AG04450 (cell line): ENCODE results near the gene ZNF780B. TPM values are rescaled to one million over a fixed set of nuclear protein-coding genes. Genes with fewer than 3 reads are reported as not detected.

ENCODE experiments used
- CTCF ChIA-PET: fragments of 300-600, 350-600 bp; formaldehyde crosslinking; extraction: SDS; loops from one replicate; lab custom pipeline; 2022; ENCODE audit warnings: antibody characterized with exemption, inconsistent platforms; lab: Charles Lee
- POLR2A ChIA-PET: fragments of 350-600 bp; formaldehyde crosslinking; extraction: SDS; loops from one replicate; lab custom pipeline; 2021; ENCODE audit warnings: antibody characterized with exemption, inconsistent platforms; lab: Yijun Ruan, JAX
- DNase-seq: peaks from one replicate; pipeline ENCODE4 v3.0.0-alpha.2; 2011; ENCODE audit warnings: low read depth, low spot score
- H3K27ac ChIP-seq: one replicate; pipeline ENCODE4 v1.5.1; 2012; ENCODE audit warnings: low read depth, low read length, control low read depth
- H3K27me3 ChIP-seq: one replicate; pipeline ENCODE4 v1.6.0; 2012; ENCODE audit warnings: low read length; ENCODE audit not compliant: control insufficient read depth, insufficient read depth
- H3K4me3 ChIP-seq: 2 replicates; pipeline ENCODE4 v1.5.1; 2011; ENCODE audit warnings: mild to moderate bottlenecking, low read depth, low read length, control low read depth
- H3K9me3 ChIP-seq: 2 replicates; pipeline ENCODE4 v1.5.1; 2012; ENCODE audit warnings: low read length; ENCODE audit not compliant: control insufficient read depth, insufficient read depth
- CTCF ChIP-seq: IDR thresholded peaks from 2 replicates; pipeline ENCODE4 v1.5.1; 2011; ENCODE audit warnings: low read depth, low read length, control low read depth, inconsistent platforms
- polyA plus RNA-seq: library from polyadenylated mRNA; depleted of rRNA; stranded (reverse); fragments of >200 nt; gene quantifications from 2 replicates; pipeline ENCODE4 v1.2.3, GENCODE V29; 2011

The ZNF780B gene
- polyA plus RNA-seq, 1 experiment = 8.3 TPM

GRCh38 chr19:40084948-40085347, 28.9 kb upstream of the ZNF780B start:
- no peak overlapping the region for H3K4me3 ChIP-seq
- H3K27ac ChIP-seq = no peak overlapping the region
- TF ChIP-seq CTCF = no peak
- CTCF ChIA-PET = no interaction called here
- H3K9me3 ChIP-seq = no peaks in the 10 kb centered on the region
- POLR2A ChIA-PET = no interaction called here
- DNase-seq = no peak
- H3K27me3 ChIP-seq = no peaks in the 10 kb centered on the region

- DNase-seq = no peak
- TF ChIP-seq CTCF = no peak
- no peak overlapping the region for H3K4me3 ChIP-seq
- CTCF ChIA-PET = no interaction called here
- no peaks in the 10 kb centered on the region for H3K27me3 ChIP-seq
- POLR2A ChIA-PET = no interaction called here
- peaks cover 6% of the 10 kb centered on the region; the same call in 1 of the 2 replicates for H3K9me3 ChIP-seq
- no peak overlapping the region for H3K27ac ChIP-seq
Measured at GRCh38 chr19:40081411-40081810, 25.4 kb upstream of the ZNF780B start.

- no peaks in the 10 kb centered on the region for H3K27me3 ChIP-seq
- TF ChIP-seq CTCF = no peak
- no peak for DNase-seq
- no peak overlapping the region for H3K27ac ChIP-seq
- POLR2A ChIA-PET = no interaction called here
- CTCF ChIA-PET = no interaction called here
- peaks cover 7% of the 10 kb centered on the region; the same call in 1 of the 2 replicates for H3K9me3 ChIP-seq
- no peak overlapping the region for H3K4me3 ChIP-seq
Measured at GRCh38 chr19:40080289-40080688, 24.3 kb upstream of the ZNF780B start.

GRCh38 chr19:40078377-40078776, 22.3 kb upstream of the ZNF780B start:
- Histone ChIP-seq H3K27me3 (no peaks in the 10 kb centered on the region), H3K9me3 (peaks cover 9% of the 10 kb centered on the region; the same call in 1 of the 2 replicates), H3K27ac (no peak overlapping the region), H3K4me3 (no peak overlapping the region)
- no peak for DNase-seq
- ChIA-PET CTCF (no interaction called here), POLR2A (no interaction called here)
- TF ChIP-seq CTCF = no peak

GRCh38 chr19:40070058-40070457, 14.0 kb upstream of the ZNF780B start:
- ChIA-PET POLR2A (no interaction called here), CTCF (no interaction called here)
- peaks cover 2% of the 10 kb centered on the region; the same call in 1 of the 2 replicates for H3K9me3 ChIP-seq
- no peak for DNase-seq
- no peak for TF ChIP-seq CTCF
- no peak overlapping the region for H3K27ac ChIP-seq
- H3K27me3 ChIP-seq = no peaks in the 10 kb centered on the region
- H3K4me3 ChIP-seq = no peak overlapping the region
